Measurements from ENCODE around the gene ALG12. TPM values are rescaled to one million over a fixed set of nuclear protein-coding genes. Genes with fewer than 3 reads are reported as not detected.

Gene ALG12
- total and polyA plus RNA-seq, 2 donors (not counting 1 experiment from before 2014, with no cell fraction given), result 15.2 to 16.6 TPM

GRCh38 chr22:49913026-49913425 lies 5.2 kb downstream of the ALG12 start:
- no peak overlapping the region for H3K27ac Mint-ChIP-seq
- Histone ChIP-seq H3K9ac (ENCODE audit: low read length) (no peak overlapping the region), H4K20me1 (ENCODE audit: control insufficient read depth, insufficient read depth, low read length, poor library complexity, severe bottlenecking) (peaks cover 26% of the 10 kb centered on the region), H3K36me3 (replicated peaks in 1 of 2; ENCODE audit: control extremely low read depth in 1 of 2, control insufficient read depth in 1 of 2, extremely low read depth in 1 of 2, insufficient read depth in 2 of 2, low read length in 1 of 2) (peaks cover 0 to 31% of the 10 kb centered on the region in 2 experiments), H3K27ac (ENCODE audit: low read length in 2 of 2) (no peak overlapping the region), H3K27me3 (replicated peaks in 1 of 4; ENCODE audit: control extremely low read depth in 1 of 4, control insufficient read depth in 3 of 4, insufficient read depth in 4 of 4, low read length in 3 of 4) (no peaks in the 10 kb centered on the region), H3K4me1 (ENCODE audit: control insufficient read depth in 2 of 2, insufficient read depth in 2 of 2, low read length in 2 of 2) (peaks cover 11 to 12% of the 10 kb centered on the region in 2 donors), H3K9me3 (ENCODE audit: control extremely low read depth in 1 of 3, control insufficient read depth in 2 of 3, insufficient read depth in 1 of 3, low read length in 2 of 3) (no peaks in the 10 kb centered on the region), H2AFZ (ENCODE audit: insufficient read depth, low read depth, low read length, poor library complexity, severe bottlenecking) (no peak overlapping the region), H3K4me2 (replicated peaks; ENCODE audit: low read depth, low read length, poor library complexity, severe bottlenecking) (no peak overlapping the region), H3K4me3 (ENCODE audit: control extremely low read depth in 1 of 5, extremely low read depth in 1 of 5, insufficient read depth in 1 of 5, low read depth in 2 of 5, low read length in 4 of 5) (no peak overlapping the region), H3K79me2 (ENCODE audit: control insufficient read depth, insufficient read depth, low read length) (peaks cover 56% of the 10 kb centered on the region)
- DNase-seq (no peak), ATAC-seq (ENCODE audit: low read depth) (no peak)
- no peak overlapping the region for H3K4me3 Mint-ChIP-seq
- intact Hi-C loops (cut with micrococcal nuclease), result no loop called here
- 99% methylated on average over 14 of the region's 14 CpGs for WGBS (ENCODE audit: insufficient coverage)
- TF ChIP-seq CTCF (IDR thresholded peaks at IDR 0.05), result no peak
- no peak for TF ChIP-seq EZH2 (IDR thresholded peaks at IDR 0.05; ENCODE audit: borderline replicate concordance, insufficient read depth, low read depth, low read length, poor library complexity, severe bottlenecking)
- CTCF ChIA-PET, result no interaction called here
- H3K9me3 Mint-ChIP-seq (ENCODE audit: insufficient read depth), result no peaks in the 10 kb centered on the region
- no peaks in the 10 kb centered on the region for H3K27me3 Mint-ChIP-seq
- POLR2A ChIA-PET, result no interaction called here
- peaks cover 7% of the 10 kb centered on the region for H3K4me1 Mint-ChIP-seq

- Mint-ChIP-seq H3K27me3 (no peaks in the 10 kb centered on the region), H3K4me1 (peaks cover 3% of the 10 kb centered on the region), H3K9me3 (ENCODE audit: insufficient read depth) (no peaks in the 10 kb centered on the region), H3K27ac (no peak overlapping the region), H3K4me3 (no peak overlapping the region)
- DNase-seq, result no peak
- H3K9ac ChIP-seq (ENCODE audit: low read length), result no peak overlapping the region
- H3K4me2 ChIP-seq (replicated peaks; ENCODE audit: low read depth, low read length, poor library complexity, severe bottlenecking), result no peak overlapping the region
- peaks cover 3 to 4% of the 10 kb centered on the region in 2 donors for H3K4me1 ChIP-seq (ENCODE audit: control insufficient read depth in 2 of 2, insufficient read depth in 2 of 2, low read length in 2 of 2)
- H3K79me2 ChIP-seq (ENCODE audit: control insufficient read depth, insufficient read depth, low read length), result peaks cover 53% of the 10 kb centered on the region
- no peaks in the 10 kb centered on the region for H3K9me3 ChIP-seq (ENCODE audit: control extremely low read depth in 1 of 3, control insufficient read depth in 2 of 3, insufficient read depth in 1 of 3, low read length in 2 of 3)
- H3K27me3 ChIP-seq (replicated peaks in 1 of 4; ENCODE audit: control extremely low read depth in 1 of 4, control insufficient read depth in 3 of 4, insufficient read depth in 4 of 4, low read length in 3 of 4), result no peaks in the 10 kb centered on the region
- no peak overlapping the region for H3K27ac ChIP-seq (ENCODE audit: low read length in 2 of 2)
- H3K4me3 ChIP-seq (ENCODE audit: control extremely low read depth in 1 of 5, extremely low read depth in 1 of 5, insufficient read depth in 1 of 5, low read depth in 2 of 5, low read length in 4 of 5), result no peak overlapping the region
- peaks cover 0 to 41% of the 10 kb centered on the region in 2 experiments for H3K36me3 ChIP-seq (replicated peaks in 1 of 2; ENCODE audit: control extremely low read depth in 1 of 2, control insufficient read depth in 1 of 2, extremely low read depth in 1 of 2, insufficient read depth in 2 of 2, low read length in 1 of 2)
- peaks cover 32% of the 10 kb centered on the region for H4K20me1 ChIP-seq (ENCODE audit: control insufficient read depth, insufficient read depth, low read length, poor library complexity, severe bottlenecking)
- no peak for ATAC-seq (ENCODE audit: low read depth)
- intact Hi-C loops (cut with micrococcal nuclease), result no loop called here
- ChIA-PET CTCF (no interaction called here), POLR2A (no interaction called here)
- no peak for TF ChIP-seq EZH2 (IDR thresholded peaks at IDR 0.05; ENCODE audit: borderline replicate concordance, insufficient read depth, low read depth, low read length, poor library complexity, severe bottlenecking)
- no peak for TF ChIP-seq CTCF (IDR thresholded peaks at IDR 0.05)
- H2AFZ ChIP-seq (ENCODE audit: insufficient read depth, low read depth, low read length, poor library complexity, severe bottlenecking), result no peak overlapping the region
- WGBS (ENCODE audit: insufficient coverage), result 98% methylated on average over 29 of the region's 30 CpGs
Measured at GRCh38 chr22:49911881-49912625, 6.2 kb downstream of the ALG12 start.

All from B cell (primary cell).